SK-N-SH (cell line): ENCODE measurements around the gene RRBP1. TPM values are rescaled to one million over a fixed set of nuclear protein-coding genes. Genes with fewer than 3 reads are reported as not detected.

ENCODE experiments used
- CTCF ChIA-PET: fragments of 300-600, 350-600 bp; formaldehyde crosslinking; extraction: SDS; loops from one replicate; lab custom pipeline; 2021; lab: Yijun Ruan, JAX
- POLR2A ChIA-PET: fragments of 350-600 bp; sonication (Branson Sonifier 250); formaldehyde crosslinking; extraction: SDS; loops from one replicate; lab custom pipeline; 2020; ENCODE audit warnings: antibody characterized with exemption, inconsistent platforms; lab: Yijun Ruan, JAX
- DNase-seq: peaks from one replicate; pipeline ENCODE4 v3.0.0; 2012
- H2AFZ ChIP-seq: fragments of 200-600 bp; sonication (generic); 2 replicates; pipeline ENCODE4 v1.8.1; 2016; ENCODE audit warnings: antibody characterized with exemption, mild to moderate bottlenecking, low read depth
- H3F3A ChIP-seq: fragments of 200-600 bp; sonication (generic); replicated peaks from 2 replicates; pipeline ENCODE3; 2016; ENCODE audit warnings: antibody characterized with exemption, mild to moderate bottlenecking; ENCODE audit not compliant: insufficient read depth
- H3K27ac ChIP-seq, 2 experiments: fragments of 200-500 bp in 1 of 2; fragments of 200-600 bp in 1 of 2; sonication (Bioruptor generic) in 1 of 2; sonication (generic), shearing (Covaris generic) in 1 of 2; 2 replicates each; pipeline versions ENCODE4 v1.5.1 to v1.6.1; 2014 to 2016; ENCODE audit warnings: low read depth in 2 of 2, inconsistent platforms in 1 of 2, low read length in 1 of 2, mild to moderate bottlenecking in 1 of 2, mixed read lengths in 1 of 2
- H3K27me3 ChIP-seq: fragments of 200-600 bp; sonication (generic), shearing (Covaris generic); 2 replicates; pipeline ENCODE4 v1.6.1; 2016; ENCODE audit warnings: mixed run types; ENCODE audit not compliant: insufficient read depth
- H3K36me3 ChIP-seq, 2 experiments: fragments of 200-500 bp in 1 of 2; fragments of 200-600 bp in 1 of 2; sonication (Bioruptor generic) in 1 of 2; sonication (generic) in 1 of 2; replicated peaks in 1 of 2; 2 replicates each; pipeline versions ENCODE3 to v1.5.1; 2014 to 2016; ENCODE audit warnings: low read length in 1 of 2, mild to moderate bottlenecking in 1 of 2; ENCODE audit not compliant: insufficient read depth in 2 of 2, control insufficient read depth in 1 of 2
- H3K4me1 ChIP-seq, 2 experiments: fragments of 200-500 bp in 1 of 2; fragments of 200-600 bp in 1 of 2; sonication (Bioruptor generic) in 1 of 2; sonication (generic), shearing (Covaris generic) in 1 of 2; 2 replicates each; pipeline versions ENCODE4 v1.5.1 to v1.6.1; 2014 to 2016; ENCODE audit warnings: low read depth in 1 of 2, low read length in 1 of 2, mixed run types in 1 of 2; ENCODE audit not compliant: insufficient read depth in 2 of 2, control insufficient read depth in 1 of 2
- H3K4me2 ChIP-seq: fragments of 200-600 bp; sonication (generic), shearing (Covaris generic); 2 replicates; pipeline ENCODE4 v1.6.1; 2017; ENCODE audit warnings: mixed run types
- H3K4me3 ChIP-seq, 2 experiments: fragments of 200-500 bp in 1 of 2; fragments of 200-600 bp in 1 of 2; sonication (Bioruptor generic) in 1 of 2; sonication (generic), shearing (Covaris generic) in 1 of 2; 2 replicates each; pipeline versions ENCODE4 v1.5.1 to v1.8.1; 2014 to 2016; ENCODE audit warnings: low read depth in 2 of 2, inconsistent platforms in 1 of 2, low read length in 1 of 2, mild to moderate bottlenecking in 1 of 2, mixed read lengths in 1 of 2, moderate library complexity in 1 of 2
- H3K79me2 ChIP-seq: fragments of 200-600 bp; sonication (generic); 2 replicates; pipeline ENCODE4 v1.8.1; 2017; ENCODE audit warnings: mild to moderate bottlenecking; ENCODE audit not compliant: insufficient read depth
- H3K9ac ChIP-seq: fragments of 200-600 bp; sonication (generic); 2 replicates; pipeline ENCODE4 v1.6.1; 2017; ENCODE audit warnings: mixed run types
- H3K9me2 ChIP-seq: fragments of 200-600 bp; sonication (generic); 2 replicates; pipeline ENCODE4 v1.6.1; 2017; ENCODE audit warnings: mixed run types
- H3K9me3 ChIP-seq: fragments of 200-600 bp; sonication (generic); 2 replicates; pipeline ENCODE4 v1.6.1; 2017; ENCODE audit warnings: mixed run types, mild to moderate bottlenecking, moderate library complexity
- H4K20me1 ChIP-seq: fragments of 200-600 bp; sonication (generic); 2 replicates; pipeline ENCODE4 v1.6.1; 2017; ENCODE audit warnings: mild to moderate bottlenecking, mixed run types; ENCODE audit not compliant: insufficient read depth
- CHD2 ChIP-seq: fragments of 150-350 bp; IDR thresholded peaks from 2 replicates; pipeline ENCODE4 v1.6.1; 2018; ENCODE audit warnings: low read length; ENCODE audit not compliant: partially characterized antibody
- CTCF ChIP-seq: fragments of 200-600 bp; sonication (generic); IDR thresholded peaks from 2 replicates; pipeline ENCODE4 v1.6.1; 2017; ENCODE audit warnings: antibody characterized with exemption, mild to moderate bottlenecking, moderate library complexity
- EP300 ChIP-seq, 2 experiments: IDR thresholded peaks; 2 replicates each; pipeline versions ENCODE4 v1.4.0 to v1.6.1; 2012; ENCODE audit warnings: borderline replicate concordance in 1 of 2, low read depth in 1 of 2, low read length in 1 of 2
- FOXM1 ChIP-seq: IDR thresholded peaks from 2 replicates; pipeline ENCODE4 v1.4.0; 2012; ENCODE audit warnings: low read depth, mild to moderate bottlenecking
- GABPA ChIP-seq: IDR thresholded peaks from 2 replicates; pipeline ENCODE4 v1.4.0; 2012; ENCODE audit warnings: low read depth, mild to moderate bottlenecking
- GATA2 ChIP-seq: sonication (generic); formaldehyde crosslinking; IDR thresholded peaks from 2 replicates; pipeline ENCODE4 v1.5.0; 2020; ENCODE audit warnings: mild to moderate bottlenecking, missing genetic modification reagents
- JUND ChIP-seq: IDR thresholded peaks from 2 replicates; pipeline ENCODE4 v1.4.0; 2012
- PBX3 ChIP-seq: IDR thresholded peaks from 2 replicates; pipeline ENCODE4; 2012
- POLR2AphosphoS5 ChIP-seq: IDR thresholded peaks from 2 replicates; pipeline ENCODE4 v1.6.1; 2012; ENCODE audit warnings: low read depth, low read length
- RAD21 ChIP-seq: IDR thresholded peaks from 2 replicates; pipeline ENCODE4 v1.6.1; 2012; ENCODE audit warnings: mild to moderate bottlenecking, low read length
- RXRA ChIP-seq: IDR thresholded peaks from 2 replicates; pipeline ENCODE4 v1.4.0; 2012; ENCODE audit warnings: low read depth, mild to moderate bottlenecking, borderline replicate concordance
- TAF1 ChIP-seq: IDR thresholded peaks from 2 replicates; pipeline ENCODE4 v1.6.1; 2012; ENCODE audit warnings: low read depth, mild to moderate bottlenecking, low read length, moderate library complexity, borderline replicate concordance
- TEAD4 ChIP-seq: IDR thresholded peaks from 2 replicates; pipeline ENCODE4 v1.4.0; 2012; ENCODE audit warnings: mild to moderate bottlenecking, borderline replicate concordance; ENCODE audit not compliant: insufficient read depth
- USF1 ChIP-seq: IDR thresholded peaks from 2 replicates; pipeline ENCODE4 v1.4.0; 2012; ENCODE audit warnings: low read depth, borderline replicate concordance
- YY1 ChIP-seq: IDR thresholded peaks from 2 replicates; pipeline ENCODE4 v1.4.0; 2012; ENCODE audit warnings: low read depth, mild to moderate bottlenecking
- WGBS: methylation state at CpG from one replicate; pipeline ENCODE4 v1.1.6; 2017; ENCODE audit warnings: low lambda C conversion rate; 5-methylcytosine and 5-hydroxymethylcytosine counted together
- polyA plus RNA-seq, 3 experiments: library from polyadenylated mRNA; depleted of rRNA; stranded (reverse); fragments of >200 nt; gene quantifications; 2 replicates each; pipeline ENCODE4 v1.2.3, GENCODE V29; 2012
- TF ChIP-seq, protein P1 (sequence below): IDR thresholded peaks from 2 replicates; pipeline ENCODE4 v1.4.0; 2012; ENCODE audit warnings: low read depth

Gene RRBP1
- polyA plus RNA-seq, 1 of the 3 experiments (the other 2 are of a cell fraction): 50.2 TPM

- H4K20me1 ChIP-seq: peaks cover 72% of the 10 kb centered on the region
- no peak overlapping the region for H2AFZ ChIP-seq
- peaks cover 67% of the 10 kb centered on the region for H3K79me2 ChIP-seq
- peaks cover 34% of the 10 kb centered on the region for H3F3A ChIP-seq
- WGBS: 84% methylated on average over 5 of the region's 5 CpGs
- H3K36me3 ChIP-seq: peaks cover 70 to 77% of the 10 kb centered on the region in 2 experiments
- H3K27me3 ChIP-seq: no peaks in the 10 kb centered on the region
- no peak overlapping the region for H3K4me2 ChIP-seq
- H3K9ac ChIP-seq: no peak overlapping the region
- no peak overlapping the region for H3K27ac ChIP-seq
- CTCF ChIA-PET: interaction anchor here (1.2 to 2.7 kb wide), 4 partner anchors 12 to 100 kb away, joined by 3 to 11 read pairs (median 4); no protein-coding TSS in a partner anchor
- no peaks in the 10 kb centered on the region for H3K9me3 ChIP-seq
- H3K4me1 ChIP-seq: no peaks in the 10 kb centered on the region; a peak in 2 of 4 replicates
- TF ChIP-seq GATA2 (no peak), TAF1 (no peak), RXRA (no peak)
- no peak for DNase-seq
- POLR2A ChIA-PET: no interaction called here
- H3K9me2 ChIP-seq: no peaks in the 10 kb centered on the region
- no peak overlapping the region for H3K4me3 ChIP-seq
These were observed 76.8 kb downstream of the RRBP1 start for GRCh38 chr20:17605131-17605660.

DNA sequence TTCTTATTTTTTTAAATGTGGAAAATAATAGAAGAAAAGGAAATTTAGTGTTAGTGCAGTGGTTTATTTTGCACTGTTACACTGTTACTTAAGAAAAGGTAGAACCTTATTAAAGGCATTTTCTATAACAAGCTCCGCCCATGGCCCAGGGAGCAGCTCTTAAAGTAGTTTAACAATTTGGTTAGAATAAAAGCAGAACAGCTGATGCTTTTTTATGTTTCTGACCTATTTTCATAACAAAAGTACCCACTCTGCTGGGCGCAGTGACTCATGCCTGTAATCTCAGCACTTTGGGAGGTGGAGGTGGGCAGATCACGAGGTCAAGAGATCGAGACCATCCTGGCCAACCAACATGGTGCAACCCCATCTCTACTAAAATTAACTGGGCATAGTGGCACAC lies 79.5 kb downstream of the RRBP1 start:
- Histone ChIP-seq H3K4me3 (no peak overlapping the region), H4K20me1 (peaks cover 84% of the 10 kb centered on the region), H3K36me3 (peaks cover 58 to 78% of the 10 kb centered on the region in 2 experiments), H3K27ac (no peak overlapping the region), H3K4me2 (no peak overlapping the region), H3F3A (peaks cover 21% of the 10 kb centered on the region), H2AFZ (no peak overlapping the region)
- 95% methylated on average over 4 of the region's 4 CpGs for WGBS
- TF ChIP-seq USF1 (no peak), JUND (no peak), GABPA (no peak), RAD21 (no peak), TAF1 (no peak)
- TF ChIP-seq, all 33 proteins: peak for 0
- Histone ChIP-seq H3K9me2 (no peaks in the 10 kb centered on the region), H3K4me1 (peaks cover 0 to 4% of the 10 kb centered on the region in 2 experiments; a peak in 2 of 4 replicates), H3K9me3 (no peaks in the 10 kb centered on the region), H3K79me2 (peaks cover 86% of the 10 kb centered on the region), H3K9ac (no peak overlapping the region), H3K27me3 (no peaks in the 10 kb centered on the region)
- ChIA-PET CTCF (interaction anchor here (0.9 to 1.6 kb wide), 2 partner anchors 8 to 15 kb away, joined by 3 to 9 read pairs; no protein-coding TSS in a partner anchor), POLR2A (no interaction called here)
- DNase-seq: no peak

DNA sequence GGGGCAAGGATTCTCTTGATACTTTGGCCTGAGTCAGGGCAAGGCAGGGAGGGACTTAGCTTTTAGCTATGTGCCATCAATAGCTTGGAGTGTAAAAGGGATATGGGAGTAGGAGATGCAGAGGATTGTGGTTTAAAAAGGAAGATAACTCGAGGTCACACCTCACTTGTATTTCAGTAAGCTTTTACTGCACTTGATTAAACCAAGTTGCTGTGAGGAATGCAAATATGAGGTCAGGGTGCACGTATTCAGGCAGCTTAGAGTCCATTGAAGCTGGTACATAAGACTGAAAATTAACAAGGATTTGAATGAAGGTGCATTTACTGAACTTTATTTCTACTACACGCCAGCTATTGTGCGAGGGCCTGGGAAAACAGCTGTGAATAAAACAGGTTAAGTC lies 80.1 kb downstream of the RRBP1 start:
- 87% methylated on average over 4 of the region's 4 CpGs for WGBS
- Histone ChIP-seq H3F3A (peaks cover 16% of the 10 kb centered on the region), H3K4me1 (peaks cover 0 to 4% of the 10 kb centered on the region in 2 experiments; a peak in 2 of 4 replicates), H3K27ac (no peak overlapping the region), H3K4me2 (no peak overlapping the region), H3K4me3 (no peak overlapping the region), H3K9ac (no peak overlapping the region), H3K27me3 (no peaks in the 10 kb centered on the region), H3K79me2 (peaks cover 86% of the 10 kb centered on the region), H2AFZ (no peak overlapping the region), H3K9me3 (no peaks in the 10 kb centered on the region), H4K20me1 (peaks cover 84% of the 10 kb centered on the region), H3K36me3 (peaks cover 53 to 78% of the 10 kb centered on the region in 2 experiments), H3K9me2 (no peaks in the 10 kb centered on the region)
- no peak for DNase-seq
- POLR2A ChIA-PET: no interaction called here
- CTCF ChIA-PET: interaction anchor here (0.9 to 1.6 kb wide), 2 partner anchors 8 to 15 kb away, joined by 3 to 9 read pairs; no protein-coding TSS in a partner anchor
- TF ChIP-seq GATA2: no peak
- TF ChIP-seq TAF1: no peak
- no peak for TF ChIP-seq FOXM1
- TF ChIP-seq CTCF: no peak
- TF ChIP-seq PBX3: no peak
- no peak for TF ChIP-seq GABPA
- TF ChIP-seq USF1: no peak
- no peak for TF ChIP-seq RXRA
- no peak for TF ChIP-seq RAD21
- no peak for TF ChIP-seq POLR2AphosphoS5
- TF ChIP-seq YY1: no peak
- TF ChIP-seq EP300 (IDR thresholded peaks at IDR 0.05; ENCODE audit: borderline replicate concordance in 1 of 2, low read depth in 1 of 2, low read length in 1 of 2): no peak
- TF ChIP-seq, protein P1, sequence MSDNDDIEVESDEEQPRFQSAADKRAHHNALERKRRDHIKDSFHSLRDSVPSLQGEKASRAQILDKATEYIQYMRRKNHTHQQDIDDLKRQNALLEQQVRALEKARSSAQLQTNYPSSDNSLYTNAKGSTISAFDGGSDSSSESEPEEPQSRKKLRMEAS: no peak
- TF ChIP-seq CHD2: no peak
- no peak for TF ChIP-seq TEAD4
